ENCODE data around the gene SPRED2.

SPRED2 gene

GRCh38 chr2:65279756-65280155 lies 152.6 kb downstream of the SPRED2 start:
- H3K27ac ChIP-seq: no peak overlapping the region
- no peak for TF ChIP-seq CTCF (conservative IDR thresholded peaks at IDR 0.05)

- H3K27ac ChIP-seq: no peak overlapping the region
- TF ChIP-seq CTCF (conservative IDR thresholded peaks at IDR 0.05): no peak
These were observed 153.8 kb downstream of the SPRED2 start for GRCh38 chr2:65278531-65278981.

- TF ChIP-seq CTCF (conservative IDR thresholded peaks at IDR 0.05): no peak
- H3K27ac ChIP-seq: no peak overlapping the region
These were observed 154.5 kb downstream of the SPRED2 start for GRCh38 chr2:65277791-65278483.

GRCh38 chr2:65277118-65277517 lies 155.3 kb downstream of the SPRED2 start:
- no peak for TF ChIP-seq CTCF (conservative IDR thresholded peaks at IDR 0.05)
- no peak overlapping the region for H3K27ac ChIP-seq

GRCh38 chr2:65276609-65277008 lies 155.8 kb downstream of the SPRED2 start:
- no peak for TF ChIP-seq CTCF (conservative IDR thresholded peaks at IDR 0.05)
- H3K27ac ChIP-seq: no peak overlapping the region

GRCh38 chr2:65275141-65275915 lies 157.1 kb downstream of the SPRED2 start:
- TF ChIP-seq CTCF (conservative IDR thresholded peaks at IDR 0.05): no peak
- no peak overlapping the region for H3K27ac ChIP-seq

GRCh38 chr2:65273344-65273743 lies 159.1 kb downstream of the SPRED2 start:
- TF ChIP-seq CTCF (conservative IDR thresholded peaks at IDR 0.05): no peak
- no peak overlapping the region for H3K27ac ChIP-seq

Data from VCaP (cell line).